Stimulated activated naive CD8-positive, alpha-beta T cell treated with anti-CD3 and anti-CD28 coated beads, Interleukin-15, amount 100 ng/mL, for 72 hours (primary cell): ENCODE measurements around the gene OR10A4.
"Not testable (repeated sequence)": the region's sequence is repeated elsewhere in the genome, so short reads cannot be mapped to it uniquely, and the experiment has no call there.

Experiments
- ATAC-seq: fragments of 150-1000 bp; cut with Tn5 transposase; 2 replicates; pipeline ENCODE4 v1.10.0; 2021; ENCODE audit warnings: mild to moderate bottlenecking, moderate library complexity
- DNase-seq, 2 donors: peaks; one replicate each; pipeline ENCODE4 v3.0.0; 2021 to 2022
- H3K27ac Mint-ChIP-seq, 2 donors: one replicate each; pipeline ENCODE4 v1.8.0; 2022; ENCODE audit warnings: mild to moderate bottlenecking in 2 of 2, mixed read lengths in 2 of 2, moderate library complexity in 2 of 2
- H3K27me3 Mint-ChIP-seq: one replicate; pipeline ENCODE4 v1.8.0; 2022; ENCODE audit warnings: mixed read lengths
- H3K4me1 Mint-ChIP-seq: one replicate; pipeline ENCODE4 v1.8.0; 2022; ENCODE audit warnings: mild to moderate bottlenecking, mixed read lengths
- H3K4me3 Mint-ChIP-seq, 2 donors: one replicate each; pipeline ENCODE4 v1.8.0; 2022; ENCODE audit warnings: mild to moderate bottlenecking in 2 of 2, mixed read lengths in 2 of 2, moderate library complexity in 1 of 2
- H3K9me3 Mint-ChIP-seq, 2 donors: one replicate each; pipeline ENCODE4 v1.8.0; 2022; ENCODE audit warnings: mixed read lengths in 2 of 2

OR10A4 gene

GRCh38 chr11:6876325-6876724, at the start of gene OR10A4:
Gene OR10A4, plus strand, starts transcription at chr11:6876625. Its CDS starts 23 bp downstream, at chr11:6876648.
- ATAC-seq (no peak), DNase-seq (no peak)
- Mint-ChIP-seq H3K27me3 (peaks cover 21% of the 10 kb centered on the region), H3K4me1 (no peaks in the 10 kb centered on the region), H3K9me3 (peaks cover 0 to 5% of the 10 kb centered on the region in 2 donors), H3K4me3 (no peak within 1 kb of the TSS), H3K27ac (no peak within 1 kb of the TSS)

GRCh38 chr11:6828103-6828502, 48.3 kb upstream of the OR10A4 start:
- Mint-ChIP-seq H3K9me3 (no peaks in the 10 kb centered on the region), H3K27me3 (peaks cover 20% of the 10 kb centered on the region), H3K4me3 (no peak overlapping the region), H3K27ac (no peak overlapping the region), H3K4me1 (no peaks in the 10 kb centered on the region)
- DNase-seq (no peak), ATAC-seq (no peak)

- H3K27me3 Mint-ChIP-seq: peaks cover 20% of the 10 kb centered on the region
- no peak overlapping the region for H3K4me3 Mint-ChIP-seq
- no peaks in the 10 kb centered on the region for H3K9me3 Mint-ChIP-seq
- no peak overlapping the region for H3K27ac Mint-ChIP-seq
- DNase-seq: no peak
- ATAC-seq: no peak
- no peaks in the 10 kb centered on the region for H3K4me1 Mint-ChIP-seq
Measured at GRCh38 chr11:6833356-6833755, 43.1 kb upstream of the OR10A4 start.

- ATAC-seq (no peak), DNase-seq (no peak)
- Mint-ChIP-seq H3K4me1 (no peaks in the 10 kb centered on the region), H3K4me3 (no peak overlapping the region), H3K27me3 (peaks cover 16% of the 10 kb centered on the region), H3K27ac (no peak overlapping the region), H3K9me3 (no peaks in the 10 kb centered on the region)
Measured at GRCh38 chr11:6834021-6834420, 42.4 kb upstream of the OR10A4 start.

- peaks cover 0 to 6% of the 10 kb centered on the region in 2 donors for H3K9me3 Mint-ChIP-seq
- no peak overlapping the region for H3K27ac Mint-ChIP-seq
- no peaks in the 10 kb centered on the region for H3K4me1 Mint-ChIP-seq
- H3K27me3 Mint-ChIP-seq: peaks cover 41% of the 10 kb centered on the region
- ATAC-seq: no peak
- no peak for DNase-seq
- H3K4me3 Mint-ChIP-seq: no peak overlapping the region
Measured at GRCh38 chr11:6841694-6842093, 34.7 kb upstream of the OR10A4 start.

- no peak for ATAC-seq
- peaks cover 43% of the 10 kb centered on the region for H3K27me3 Mint-ChIP-seq
- H3K4me1 Mint-ChIP-seq: no peaks in the 10 kb centered on the region
- peaks cover 0 to 6% of the 10 kb centered on the region in 2 donors for H3K9me3 Mint-ChIP-seq
- no peak overlapping the region for H3K4me3 Mint-ChIP-seq
- DNase-seq: no peak
- no peak overlapping the region for H3K27ac Mint-ChIP-seq
Measured at GRCh38 chr11:6843670-6844069, 32.8 kb upstream of the OR10A4 start.

- no peaks in the 10 kb centered on the region for H3K4me1 Mint-ChIP-seq
- no peak overlapping the region for H3K4me3 Mint-ChIP-seq
Measured at GRCh38 chr11:6844356-6844755, 32.1 kb upstream of the OR10A4 start.

GRCh38 chr11:6845383-6845782, 31.0 kb upstream of the OR10A4 start, which contains the start of gene OR10A5:
Gene OR10A5, plus strand, starts transcription at chr11:6845683. Its CDS starts 0 bp downstream, at chr11:6845683.
- H3K4me1 Mint-ChIP-seq: no peaks in the 10 kb centered on the region
- no peak within 1 kb of the TSS for H3K4me3 Mint-ChIP-seq
- ATAC-seq (no peak), DNase-seq (no peak)
- H3K9me3 Mint-ChIP-seq: peaks cover under 1 to 7% of the 10 kb centered on the region in 2 donors
- H3K27me3 Mint-ChIP-seq: peaks cover 43% of the 10 kb centered on the region
- peak within 1 kb of the TSS; percentile 13 to 65 for H3K27ac Mint-ChIP-seq

More at GRCh38 chr11:6844356-6844755, 32.1 kb upstream of the OR10A4 start:
- Mint-ChIP-seq H3K27ac (no peak overlapping the region), H3K9me3 (peaks cover 0 to 6% of the 10 kb centered on the region in 2 donors), H3K27me3 (peaks cover 43% of the 10 kb centered on the region)
- ATAC-seq (no peak), DNase-seq (no peak)

GRCh38 chr11:6850526-6850925, 25.9 kb upstream of the OR10A4 start:
- H3K27ac Mint-ChIP-seq: no peak overlapping the region
- H3K27me3 Mint-ChIP-seq: peaks cover 22% of the 10 kb centered on the region
- ATAC-seq: no peak

GRCh38 chr11:6854801-6855200, 21.6 kb upstream of the OR10A4 start:
- H3K4me3 Mint-ChIP-seq, ATAC-seq, H3K4me1 Mint-ChIP-seq: not testable (repeated sequence)

More at GRCh38 chr11:6850526-6850925, 25.9 kb upstream of the OR10A4 start:
- Mint-ChIP-seq H3K4me3 (no peak overlapping the region), H3K9me3 (peaks cover 20 to 32% of the 10 kb centered on the region in 2 donors), H3K4me1 (no peaks in the 10 kb centered on the region)
- DNase-seq: no peak

GRCh38 chr11:6855971-6856541, 20.4 kb upstream of the OR10A4 start:
- Mint-ChIP-seq H3K27me3 (peaks cover 11% of the 10 kb centered on the region), H3K4me1 (peaks cover 8% of the 10 kb centered on the region), H3K27ac (no peak overlapping the region), H3K4me3 (no peak overlapping the region), H3K9me3 (peaks cover 21 to 30% of the 10 kb centered on the region in 2 donors)
- ATAC-seq (no peak), DNase-seq (no peak)

More at GRCh38 chr11:6854801-6855200, 21.6 kb upstream of the OR10A4 start:
- peaks cover 22 to 33% of the 10 kb centered on the region in 2 donors for H3K9me3 Mint-ChIP-seq
- DNase-seq, H3K27ac Mint-ChIP-seq: not testable (repeated sequence)
- H3K27me3 Mint-ChIP-seq: peaks cover 11% of the 10 kb centered on the region

- H3K4me3 Mint-ChIP-seq: no peak overlapping the region
- no peak overlapping the region for H3K27ac Mint-ChIP-seq
- no peak for DNase-seq
- peaks cover 8% of the 10 kb centered on the region for H3K4me1 Mint-ChIP-seq
- H3K27me3 Mint-ChIP-seq: peaks cover 11% of the 10 kb centered on the region
- ATAC-seq: peak; percentile 87
- H3K9me3 Mint-ChIP-seq: peaks cover 15 to 23% of the 10 kb centered on the region in 2 donors
Measured at GRCh38 chr11:6856871-6857270, 19.6 kb upstream of the OR10A4 start.

- Mint-ChIP-seq H3K27ac (no peak within 1 kb of the TSS), H3K4me1 (no peaks in the 10 kb centered on the region), H3K27me3 (peaks cover 11% of the 10 kb centered on the region), H3K9me3 (peaks cover 4 to 7% of the 10 kb centered on the region in 2 donors), H3K4me3 (no peak within 1 kb of the TSS)
- ATAC-seq (no peak), DNase-seq (no peak)
Measured at GRCh38 chr11:6862961-6863360, 13.5 kb upstream of the OR10A4 start, which contains the start of gene OR10A2. Gene OR10A2, plus strand, starts transcription at chr11:6863057. Its CDS starts 6,698 bp downstream, at chr11:6869755.

- Mint-ChIP-seq H3K9me3 (peaks cover 4 to 5% of the 10 kb centered on the region in 2 donors), H3K27ac (peak overlapping the region in 1 of 2 donors; percentile 28), H3K4me3 (no peak overlapping the region), H3K4me1 (no peaks in the 10 kb centered on the region), H3K27me3 (peaks cover 2% of the 10 kb centered on the region)
- no peak for ATAC-seq
- DNase-seq: no peak
Measured at GRCh38 chr11:6864438-6864837, 12.0 kb upstream of the OR10A4 start.

- peaks cover 27% of the 10 kb centered on the region for H3K27me3 Mint-ChIP-seq
- no peaks in the 10 kb centered on the region for H3K9me3 Mint-ChIP-seq
- H3K4me3 Mint-ChIP-seq: no peak overlapping the region
- ATAC-seq (no peak), DNase-seq (no peak)
- H3K27ac Mint-ChIP-seq: no peak overlapping the region
- no peaks in the 10 kb centered on the region for H3K4me1 Mint-ChIP-seq
Measured at GRCh38 chr11:6871278-6871677, 5.1 kb upstream of the OR10A4 start.

- Mint-ChIP-seq H3K9me3 (peaks cover 0 to 5% of the 10 kb centered on the region in 2 donors), H3K27ac (no peak overlapping the region), H3K4me3 (no peak overlapping the region), H3K4me1 (no peaks in the 10 kb centered on the region), H3K27me3 (peaks cover 25% of the 10 kb centered on the region)
- ATAC-seq: no peak
- no peak for DNase-seq
Measured at GRCh38 chr11:6875761-6876160, 664 bp upstream of the OR10A4 start.
